Stimulated activated CD8-positive, alpha-beta memory T cell treated with anti-CD3 and anti-CD28 coated beads, Interleukin-4, amount 100 ng/mL, for 48 hours (primary cell): ENCODE data around the gene FTSJ1.
A peak's percentile ranks its signal among the peaks of the same experiment; 100 is the strongest.

ENCODE experiments used
- DNase-seq: peaks from one replicate; pipeline ENCODE4 v3.0.0-alpha.2; 2020

The FTSJ1 gene

GRCh38 chrX:48531358-48531959, 55.5 kb downstream of the FTSJ1 start:
- peak; percentile 27 for DNase-seq

DNA sequence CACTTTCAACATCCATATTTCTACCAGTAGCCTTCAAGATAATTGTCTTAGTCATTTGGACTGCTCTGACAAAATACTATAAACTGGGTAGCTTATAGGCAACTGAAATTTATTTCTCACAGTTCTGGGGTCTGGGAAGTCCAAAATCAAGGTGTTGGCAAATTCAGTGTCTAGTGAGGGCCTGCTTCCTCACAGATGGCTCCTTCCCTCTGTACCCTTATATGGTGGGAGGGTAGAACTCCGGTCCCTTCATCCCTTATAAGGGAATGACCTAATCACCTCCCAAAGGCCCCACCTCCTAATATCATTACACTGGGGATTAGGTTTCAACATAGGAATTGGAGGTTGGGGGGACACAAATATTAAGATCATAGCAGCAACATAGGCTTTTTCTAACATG, 56.2 kb downstream of the FTSJ1 start:
- DNase-seq = no peak

DNA sequence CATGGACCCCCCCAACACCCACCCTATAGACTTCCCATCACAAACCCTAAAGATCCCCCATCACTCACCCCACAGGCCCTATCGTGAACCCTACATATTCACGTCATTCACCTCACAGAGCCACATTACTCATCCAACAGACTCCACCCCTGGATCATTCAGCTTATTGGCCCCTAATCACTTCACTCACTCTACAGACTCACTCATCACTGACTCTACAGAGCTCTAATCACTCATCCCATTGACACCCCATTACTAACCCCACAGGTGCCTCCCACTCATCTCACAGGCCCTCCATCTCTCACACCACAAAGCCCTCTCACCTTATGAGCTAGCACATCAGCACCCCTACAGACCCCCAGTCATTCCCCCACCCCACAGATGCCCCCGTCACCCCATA, 57.2 kb downstream of the FTSJ1 start:
- DNase-seq = no peak
